ENCODE measurements around the gene NGFR. TPM values are rescaled to one million over a fixed set of nuclear protein-coding genes. Genes with fewer than 3 reads are reported as not detected.

Gene NGFR
- total RNA-seq, 1 experiment from 2014 or later: 11.3 TPM

GRCh38 chr17:49484588-49484987 is 10.5 kb upstream of the NGFR start:
- POLR2A ChIA-PET: no interaction called here
- CTCF ChIA-PET: interaction anchor here (0.9 to 4.0 kb wide), 4 partner anchors 13 to 76 kb away, joined by 3 to 41 read pairs (median 16); no protein-coding TSS in a partner anchor
- TF ChIP-seq ZNF121 (CRISPR knock-in tag; IDR thresholded peaks at IDR 0.05) (no peak), SP1 (CRISPR knock-in tag; conservative IDR thresholded peaks at IDR 0.05) (no peak), CDX4 (CRISPR knock-in tag; IDR thresholded peaks at IDR 0.05; ENCODE audit: borderline replicate concordance) (no peak), FOXK1 (CRISPR knock-in tag; IDR thresholded peaks at IDR 0.05) (no peak)
- Mint-ChIP-seq H3K27ac (no peak overlapping the region), H3K36me3 (no peaks in the 10 kb centered on the region), H3K27me3 (ENCODE audit: low read depth) (peaks cover 5% of the 10 kb centered on the region; the same call in 1 of the 2 replicates), H3K9me3 (no peaks in the 10 kb centered on the region), H3K4me1 (peaks cover 62% of the 10 kb centered on the region), H3K4me3 (no peak overlapping the region)
- no peak for DNase-seq (ENCODE audit: low spot score)
- no peak for ATAC-seq

- TF ChIP-seq SP1 (CRISPR knock-in tag; conservative IDR thresholded peaks at IDR 0.05) (peak; percentile 64), ZNF281 (CRISPR knock-in tag; IDR thresholded peaks at IDR 0.05) (no peak), ETV6 (CRISPR knock-in tag; IDR thresholded peaks at IDR 0.05) (0 out of 2 replicates have a peak, but pooled peaks have one; percentile 43), JUN (CRISPR knock-in tag; IDR thresholded peaks at IDR 0.05) (no peak), PRDM15 (CRISPR knock-in tag; IDR thresholded peaks at IDR 0.05) (peak; percentile 57; the same call in 1 of the 2 replicates), MAX (CRISPR knock-in tag; IDR thresholded peaks at IDR 0.05) (0 out of 2 replicates have a peak, but pooled peaks have one; percentile 38), ZBTB21 (CRISPR knock-in tag; IDR thresholded peaks at IDR 0.05; ENCODE audit: borderline replicate concordance) (peak; percentile 77; the same call in 1 of the 2 replicates), CDX4 (CRISPR knock-in tag; IDR thresholded peaks at IDR 0.05; ENCODE audit: borderline replicate concordance) (no peak), ZNF263 (CRISPR knock-in tag; IDR thresholded peaks at IDR 0.05; ENCODE audit: low read depth) (peak; percentile 73), ELF4 (CRISPR knock-in tag; IDR thresholded peaks at IDR 0.05; ENCODE audit: low read depth) (no peak)
- Mint-ChIP-seq H3K4me1 (peaks cover 65% of the 10 kb centered on the region), H3K36me3 (no peaks in the 10 kb centered on the region), H3K4me3 (peak overlapping the region; percentile 35), H3K9me3 (no peaks in the 10 kb centered on the region), H3K27me3 (ENCODE audit: low read depth) (peaks cover 14% of the 10 kb centered on the region), H3K27ac (peak overlapping the region; percentile 89; the same call in 1 of the 2 replicates)
- POLR2A ChIA-PET: no interaction called here
- DNase-seq (ENCODE audit: low spot score): peak; percentile 87
- ATAC-seq: peak; percentile 96
- CTCF ChIA-PET: interaction anchor here (0.6 to 4.0 kb wide), 12 partner anchors 9 to 608 kb away, joined by 3 to 41 read pairs (median 5); partner anchors contain the start of gene NGFR
Measured at GRCh38 chr17:49486012-49486641, 9.0 kb upstream of the NGFR start.

All from WTC11 (cell line).